HUDEP-2 (cell line): ENCODE measurements around the gene VMAC.

ENCODE experiments used
- DNase-seq, 76 experiments: peaks; one replicate each; lab custom pipeline; 2025; ENCODE audit not compliant: unreplicated experiment in 76 of 76; lab: John Stamatoyannopoulos, UW

The VMAC gene

DNA sequence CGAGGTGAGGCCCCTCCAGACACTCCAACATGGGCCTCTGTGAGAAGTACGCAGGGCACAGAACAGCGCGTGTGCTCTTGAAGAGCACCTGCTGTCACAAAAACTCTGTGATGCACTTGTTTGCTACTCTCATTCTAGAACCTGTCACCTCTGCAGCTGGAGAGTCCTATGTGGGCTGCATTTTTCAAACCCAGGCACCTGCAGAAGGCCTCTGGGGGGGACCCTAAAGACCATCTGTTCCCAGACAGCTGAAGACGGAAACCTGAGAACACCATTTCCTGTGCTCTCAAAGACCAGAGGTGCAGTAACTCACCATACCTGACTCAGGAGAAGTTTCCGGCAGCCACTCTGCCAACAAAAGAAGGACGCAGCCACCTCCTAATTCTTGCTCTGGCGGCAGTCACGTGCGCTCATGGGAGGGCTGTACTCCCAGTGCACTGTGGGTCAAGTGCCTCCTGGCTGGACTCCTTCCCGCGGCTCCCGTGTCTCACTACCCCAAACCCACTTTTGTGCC is 45.2 kb downstream of the VMAC start:
- no peak for DNase-seq

DNA sequence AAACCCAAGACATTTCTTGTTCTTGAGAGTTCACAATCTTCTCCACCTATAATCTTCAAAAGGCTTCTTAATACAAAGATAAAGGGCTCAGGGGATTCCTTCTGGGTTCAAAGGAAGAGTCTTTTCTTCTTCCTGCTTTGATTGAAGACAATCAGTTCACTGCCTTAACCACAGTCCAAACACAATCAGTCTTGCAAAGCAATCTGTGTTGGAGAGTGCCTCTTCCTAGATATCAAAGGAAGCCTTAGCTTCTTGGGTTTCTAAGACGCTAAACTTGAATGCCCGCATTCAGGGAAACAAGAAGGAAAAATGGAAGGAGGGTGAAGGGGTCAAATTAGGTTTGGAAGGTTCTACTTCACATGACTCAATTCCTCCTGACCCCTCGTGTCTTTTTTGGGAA is 46.1 kb downstream of the VMAC start:
- DNase-seq: no peak

DNA sequence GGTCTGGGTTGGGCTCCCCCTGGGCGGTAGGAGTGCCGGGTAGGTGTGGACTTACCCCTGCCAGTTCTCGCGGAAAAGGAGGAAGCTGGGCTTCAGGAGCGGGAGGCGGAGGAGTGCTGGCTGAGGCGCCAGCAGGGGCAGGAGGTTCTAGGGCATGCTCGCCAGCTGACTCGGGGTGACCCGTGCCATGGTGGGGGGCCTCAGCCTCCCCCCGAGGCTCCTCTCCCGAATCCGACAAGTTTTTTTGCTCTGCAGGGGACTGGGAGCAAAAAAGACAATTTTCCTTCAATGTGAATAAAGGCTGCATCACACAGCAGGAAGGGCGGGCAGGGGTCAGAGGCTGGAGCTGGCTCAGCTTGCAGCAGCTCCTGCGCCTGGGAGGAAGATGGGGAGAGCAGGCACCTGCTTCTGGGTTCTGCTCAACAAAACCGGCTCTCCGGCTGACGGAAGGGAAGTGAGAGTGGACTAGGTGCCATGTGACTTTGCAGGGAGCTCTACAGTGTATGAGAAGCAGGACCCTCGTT is 46.7 kb downstream of the VMAC start:
- no peak for DNase-seq

DNA sequence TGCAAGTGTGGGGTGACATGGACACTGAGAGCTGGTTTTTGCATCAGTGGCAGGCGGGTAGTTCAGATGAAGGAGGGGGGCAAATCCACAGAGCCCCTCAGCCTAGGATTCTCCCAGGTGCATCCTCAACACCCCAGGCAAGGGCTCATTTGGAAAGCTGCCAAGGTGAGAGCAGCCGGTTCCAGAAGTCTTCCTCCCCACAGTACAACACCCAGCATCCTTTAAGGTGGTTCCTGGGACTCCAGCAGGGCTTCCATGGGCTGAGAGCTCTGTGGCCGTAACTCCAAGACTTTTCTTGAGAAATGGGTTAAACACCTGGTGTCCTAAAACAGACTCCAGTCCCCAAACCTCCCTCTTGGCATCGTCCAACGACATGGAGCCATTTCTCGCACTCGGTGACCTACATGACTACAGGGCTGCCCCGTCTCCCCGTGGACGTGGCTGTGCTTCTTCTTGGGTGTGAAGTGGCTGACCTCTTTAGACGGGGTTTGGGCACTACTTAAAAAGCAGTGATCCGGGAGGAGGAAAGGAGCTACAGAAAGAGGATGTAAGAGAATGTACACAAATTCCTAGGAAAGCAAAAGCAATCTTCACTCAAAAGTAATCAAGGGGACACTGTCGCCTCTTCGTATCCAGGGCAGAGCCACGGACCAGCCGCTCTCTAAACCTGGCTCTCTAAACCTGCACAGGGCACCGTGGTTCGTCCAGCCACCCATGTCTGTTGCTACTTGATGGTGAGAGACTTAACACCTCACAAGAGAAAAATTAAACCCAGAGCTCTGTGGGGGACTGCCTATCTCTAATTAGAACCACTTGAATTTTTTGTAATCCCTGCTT is 47.7 kb downstream of the VMAC start:
- no peak for DNase-seq

DNA sequence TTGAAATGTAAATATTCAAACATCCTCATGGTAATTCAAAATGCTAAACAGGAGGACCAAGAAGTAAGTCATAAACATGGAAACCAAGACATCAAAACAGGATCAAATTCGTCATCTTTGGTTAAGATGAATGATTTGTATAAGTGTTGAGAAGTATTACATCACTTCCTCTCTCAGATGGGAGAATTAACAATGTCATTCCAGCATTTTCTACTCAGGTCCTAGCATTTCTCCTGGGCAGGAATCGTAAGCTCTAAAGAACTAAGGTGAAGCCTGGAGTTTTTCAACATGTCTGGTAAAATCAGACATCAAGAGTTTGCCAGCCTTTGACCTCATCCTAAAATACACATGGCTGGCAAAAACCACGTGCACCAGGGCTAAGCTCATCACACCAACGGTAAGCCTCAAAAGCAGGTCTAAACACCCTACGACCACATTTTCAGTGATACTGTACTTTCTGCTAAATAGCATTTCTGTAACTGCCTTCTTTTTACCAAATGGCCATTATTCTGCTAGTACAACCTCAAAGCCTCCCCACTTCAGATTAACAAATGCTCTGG is 48.4 kb downstream of the VMAC start:
- DNase-seq: no peak

DNA sequence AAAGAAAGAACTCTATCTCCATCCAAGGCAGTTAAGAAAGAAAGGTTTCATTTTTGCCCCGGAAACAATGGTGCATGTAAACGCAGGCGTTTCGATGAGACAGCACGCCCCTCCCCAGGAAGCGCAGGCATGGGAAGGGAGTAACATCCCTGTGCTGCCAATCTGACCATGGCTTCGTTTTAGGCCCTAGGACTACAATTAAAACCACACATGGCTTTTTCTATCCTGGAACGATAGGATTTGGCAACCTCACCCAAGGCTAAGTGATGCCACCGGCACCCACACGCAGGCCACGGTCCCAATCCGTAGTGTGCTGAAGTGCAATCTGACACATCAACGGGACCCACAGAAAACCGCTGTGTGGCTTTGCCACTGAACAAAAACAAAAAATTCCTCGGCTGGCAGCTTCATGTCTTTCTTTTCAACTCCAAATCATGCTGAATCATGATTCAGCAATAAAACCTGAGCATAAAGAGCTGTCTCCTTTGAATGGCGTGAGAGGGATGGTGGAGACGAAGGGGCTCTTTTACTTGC is 49.1 kb downstream of the VMAC start:
- DNase-seq: no peak

DNA sequence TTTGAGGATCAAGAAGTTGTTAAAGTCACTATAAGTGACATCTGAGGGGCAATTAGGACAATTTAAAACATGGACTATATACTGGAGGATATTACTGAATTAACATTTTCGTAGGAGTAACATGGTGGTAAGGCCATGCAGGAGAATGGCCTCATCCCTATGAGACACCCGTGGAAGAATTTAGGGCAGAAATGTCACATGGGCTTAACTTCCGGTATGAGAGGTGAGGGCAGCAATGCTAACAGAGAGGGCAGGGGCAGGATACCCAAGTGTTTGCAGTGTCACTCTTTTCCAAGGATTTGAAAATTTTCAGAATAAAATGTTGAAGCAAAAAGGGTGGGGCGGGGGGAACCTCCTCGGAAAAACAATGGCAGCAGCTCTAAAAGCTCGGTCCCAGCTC is 49.6 kb downstream of the VMAC start:
- DNase-seq: no peak

DNA sequence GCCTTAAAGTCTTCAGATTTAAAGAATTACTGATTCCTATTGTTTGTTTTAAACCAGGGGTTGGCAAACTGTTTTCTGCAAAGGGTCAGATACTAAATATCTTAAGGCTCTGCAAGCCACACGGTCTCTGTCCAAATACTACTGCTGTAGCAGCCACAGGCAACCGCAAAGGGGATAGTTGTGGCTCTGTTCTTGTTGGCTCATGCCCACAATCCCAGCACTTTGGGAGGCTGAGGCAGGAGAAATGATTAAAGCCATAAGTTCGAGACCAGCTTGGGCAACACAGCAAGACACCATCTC is 50.9 kb downstream of the VMAC start:
- no peak for DNase-seq

DNA sequence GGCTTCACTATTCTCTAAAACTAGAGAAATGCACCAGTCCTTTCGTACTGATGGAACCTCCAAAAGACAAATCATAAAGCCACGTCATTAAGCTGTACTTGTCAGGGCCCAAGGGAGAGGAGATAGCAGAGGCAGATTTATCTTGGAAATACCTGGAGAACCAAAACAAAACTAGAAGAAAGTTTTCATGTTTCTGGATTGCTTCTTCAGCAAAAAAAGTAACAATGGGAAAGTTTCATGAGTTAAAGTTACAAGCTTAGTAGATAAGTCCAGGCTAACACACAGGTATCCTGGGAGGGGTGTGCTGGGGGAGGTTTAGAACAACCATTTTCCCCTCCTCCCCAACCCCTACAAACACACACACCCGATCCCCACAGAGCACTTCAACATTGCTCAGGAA is 51.7 kb downstream of the VMAC start:
- no peak for DNase-seq

DNA sequence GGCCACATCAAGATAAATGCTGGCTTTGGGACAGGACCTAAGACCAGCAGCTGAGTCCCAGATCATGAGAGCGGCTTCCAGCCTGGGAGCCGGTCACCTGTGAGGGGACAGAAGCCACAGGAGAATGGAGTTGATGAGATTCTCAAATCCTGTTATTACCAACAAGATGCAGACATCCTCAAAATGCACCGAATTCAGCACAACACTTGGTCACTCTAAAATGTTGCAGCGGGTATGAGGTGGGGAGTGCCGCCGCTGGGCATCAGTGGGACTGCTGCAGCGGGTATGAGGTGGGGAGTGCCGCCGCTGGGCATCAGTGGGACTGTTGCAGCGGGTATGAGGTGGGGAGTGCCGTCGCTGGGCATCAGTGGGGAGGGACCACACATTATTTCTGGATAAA is 52.1 kb downstream of the VMAC start:
- no peak for DNase-seq

DNA sequence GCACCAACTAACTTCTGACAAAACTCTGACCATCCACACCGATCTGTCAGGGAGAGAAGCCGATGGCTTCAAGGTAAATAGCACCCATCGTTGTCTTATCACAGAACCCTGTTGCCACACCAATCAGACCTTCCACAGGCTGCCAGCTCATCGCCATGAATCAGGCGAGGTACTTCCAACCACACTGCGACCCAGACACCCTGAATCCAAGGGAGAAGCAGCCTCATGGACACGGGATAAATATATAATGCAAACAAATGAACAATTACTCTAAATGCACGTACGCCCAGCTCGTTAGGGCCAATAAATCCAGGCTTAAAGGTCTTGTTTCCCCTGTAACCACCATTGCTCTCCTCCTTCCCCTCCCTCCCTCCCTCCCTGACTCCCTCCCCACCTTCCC is 52.5 kb downstream of the VMAC start:
- DNase-seq: no peak

DNA sequence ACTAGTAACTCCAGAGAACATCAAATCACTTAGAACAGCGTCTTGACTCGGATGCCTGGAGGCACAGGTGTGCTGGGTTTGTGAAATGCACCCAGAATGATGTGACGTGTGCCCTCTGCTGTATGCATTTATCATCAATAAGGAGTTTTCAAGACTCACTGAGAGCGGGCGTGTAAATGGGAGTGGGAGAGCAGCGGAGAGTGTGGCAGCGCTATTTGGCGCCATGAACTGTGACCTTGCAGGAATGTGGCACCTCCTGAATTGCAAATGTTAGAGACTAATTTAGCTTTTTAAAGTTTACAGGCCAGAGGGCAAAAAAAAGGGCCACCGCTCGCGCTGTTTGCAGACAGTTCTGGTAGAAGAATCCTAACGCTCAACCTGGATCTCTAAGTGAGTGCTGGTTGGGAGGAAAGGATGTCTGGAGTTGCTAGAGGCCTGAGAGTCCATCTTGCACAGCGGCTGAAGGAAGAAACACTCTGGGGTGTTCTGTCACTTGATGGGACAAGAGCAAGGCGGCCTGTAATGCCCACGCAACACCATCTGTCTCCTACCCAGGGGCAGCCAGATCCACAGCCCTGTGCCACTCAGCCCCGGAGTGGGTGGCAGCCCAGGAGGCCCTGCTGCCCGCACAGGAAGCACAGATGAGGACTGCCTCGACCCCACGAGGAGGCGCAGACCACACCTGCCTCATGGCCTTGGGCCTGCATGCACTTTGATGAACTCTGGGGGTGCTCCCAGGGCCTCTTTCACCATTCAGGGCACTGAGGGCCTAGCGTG is 53.6 kb downstream of the VMAC start:
- no peak for DNase-seq

DNA sequence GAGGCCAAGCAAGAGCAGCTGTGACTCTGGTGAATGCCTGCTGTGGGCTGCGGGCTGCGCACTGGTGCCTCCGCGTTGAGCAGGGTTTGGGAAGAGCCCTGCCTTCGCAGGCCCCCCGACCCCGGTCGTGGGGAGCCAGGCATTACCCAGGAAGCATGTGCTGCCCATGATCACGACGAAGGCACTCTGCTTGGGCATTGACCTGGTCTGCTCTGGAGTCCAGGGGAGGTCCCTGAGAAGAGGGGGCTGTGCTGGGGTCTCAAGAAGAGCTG is 54.1 kb downstream of the VMAC start:
- DNase-seq: no peak

DNA sequence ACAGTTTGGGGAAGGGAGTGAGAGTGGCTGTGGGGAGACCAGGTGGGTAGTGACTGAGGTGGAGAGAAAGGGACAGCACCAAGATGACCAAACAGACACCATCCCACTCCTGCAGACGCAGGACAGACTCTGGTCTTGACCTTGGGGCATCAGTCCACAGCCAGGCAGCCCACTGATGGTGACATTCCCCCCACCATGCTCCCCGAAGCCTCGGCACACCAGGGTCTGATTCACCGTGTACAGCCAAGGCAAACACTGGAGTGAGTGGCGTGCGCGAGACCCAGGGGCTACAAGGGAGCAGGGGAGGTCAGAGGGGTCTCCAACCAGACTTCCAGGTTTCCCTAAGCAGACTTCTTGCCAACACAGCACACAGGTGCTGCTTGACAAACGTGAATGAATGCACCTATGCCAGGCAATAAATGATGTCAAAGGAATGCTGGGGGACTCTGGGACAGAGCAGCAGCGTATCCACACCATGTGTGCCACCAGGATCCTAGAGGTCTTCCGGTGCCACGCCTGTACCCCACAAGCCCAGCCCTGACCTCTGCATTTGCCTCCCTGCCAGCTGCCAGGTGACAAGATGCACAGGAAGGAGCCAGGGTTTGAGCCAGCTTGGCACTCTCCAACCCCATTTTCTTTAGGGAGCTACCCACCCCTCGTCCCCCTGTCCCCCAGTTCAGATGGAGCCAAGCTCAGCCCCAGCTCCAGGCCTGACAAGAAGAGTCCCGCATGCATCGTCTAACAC is 54.8 kb downstream of the VMAC start:
- DNase-seq: no peak
